ENCODE results near the gene ARHGAP27. TPM values are rescaled to one million over a fixed set of nuclear protein-coding genes. Genes with fewer than 3 reads are reported as not detected.

The ARHGAP27 gene
- total and polyA plus RNA-seq, 2 of the 13 experiments (the other 11 are each of a cell fraction or from before 2014, with no cell fraction given): 15.5 to 18.9 TPM

DNA sequence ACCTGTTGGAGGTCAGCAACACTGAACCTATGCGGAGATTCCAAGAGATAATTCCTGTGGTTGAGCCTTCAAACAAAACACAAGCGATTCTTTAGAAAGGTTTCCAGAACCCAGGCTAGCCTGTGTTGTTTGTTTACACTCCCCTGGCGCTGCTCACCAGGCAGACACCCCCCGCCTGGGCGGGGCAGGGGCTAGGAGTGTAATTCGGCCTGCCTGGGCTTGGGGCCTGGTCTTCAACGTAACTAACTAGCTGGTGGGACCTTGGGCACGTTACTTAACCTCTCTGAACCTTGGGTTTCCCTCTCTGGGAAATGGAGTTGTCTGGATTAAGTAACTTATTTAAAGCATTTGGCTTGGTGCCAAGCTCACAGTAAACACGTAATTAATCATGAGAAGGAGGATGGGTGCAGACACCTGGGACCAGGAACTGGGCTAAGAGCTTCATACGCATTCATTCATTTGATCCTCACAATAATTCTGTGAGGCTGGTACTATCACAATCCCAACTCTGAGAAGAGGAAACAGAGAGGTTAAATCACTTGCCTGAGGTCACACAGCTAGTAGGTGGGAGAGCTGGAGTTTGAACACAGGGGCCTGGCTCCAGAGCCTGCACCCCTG lies 7.6 kb upstream of the ARHGAP27 start (continued):
- TF ChIP-seq, protein P1, sequence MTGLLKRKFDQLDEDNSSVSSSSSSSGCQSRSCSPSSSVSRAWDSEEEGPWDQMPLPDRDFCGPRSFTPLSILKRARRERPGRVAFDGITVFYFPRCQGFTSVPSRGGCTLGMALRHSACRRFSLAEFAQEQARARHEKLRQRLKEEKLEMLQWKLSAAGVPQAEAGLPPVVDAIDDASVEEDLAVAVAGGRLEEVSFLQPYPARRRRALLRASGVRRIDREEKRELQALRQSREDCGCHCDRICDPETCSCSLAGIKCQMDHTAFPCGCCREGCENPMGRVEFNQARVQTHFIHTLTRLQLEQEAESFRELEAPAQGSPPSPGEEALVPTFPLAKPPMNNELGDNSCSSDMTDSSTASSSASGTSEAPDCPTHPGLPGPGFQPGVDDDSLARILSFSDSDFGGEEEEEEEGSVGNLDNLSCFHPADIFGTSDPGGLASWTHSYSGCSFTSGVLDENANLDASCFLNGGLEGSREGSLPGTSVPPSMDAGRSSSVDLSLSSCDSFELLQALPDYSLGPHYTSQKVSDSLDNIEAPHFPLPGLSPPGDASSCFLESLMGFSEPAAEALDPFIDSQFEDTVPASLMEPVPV (CRISPR knock-in tag; IDR thresholded peaks at IDR 0.05): no peak
- TF ChIP-seq ETV6 (CRISPR knock-in tag; conservative IDR thresholded peaks at IDR 0.05) (no peak), HOXA9 (CRISPR knock-in tag; IDR thresholded peaks at IDR 0.05; ENCODE audit: borderline replicate concordance) (no peak), ZBTB3 (CRISPR knock-in tag; IDR thresholded peaks at IDR 0.05; ENCODE audit: borderline replicate concordance, low read depth) (no peak), ZBTB46 (CRISPR knock-in tag; IDR thresholded peaks at IDR 0.05; ENCODE audit: borderline replicate concordance) (no peak), RAD51 (IDR thresholded peaks at IDR 0.05; ENCODE audit: borderline replicate concordance) (no peak), ZXDC (CRISPR knock-in tag; IDR thresholded peaks at IDR 0.05) (no peak), ZNF468 (CRISPR knock-in tag; IDR thresholded peaks at IDR 0.05) (no peak), JDP2 (CRISPR knock-in tag; IDR thresholded peaks at IDR 0.05; ENCODE audit: borderline replicate concordance) (no peak), PHB2 (IDR thresholded peaks at IDR 0.05; ENCODE audit: partially characterized antibody) (no peak), PHF21A (CRISPR knock-in tag; IDR thresholded peaks at IDR 0.05) (no peak), ETS1 (CRISPR knock-in tag; IDR thresholded peaks at IDR 0.05) (no peak), ZNF7 (CRISPR knock-in tag; IDR thresholded peaks at IDR 0.05) (no peak), ELF1 (CRISPR knock-in tag; IDR thresholded peaks at IDR 0.05) (no peak), HNRNPLL (IDR thresholded peaks at IDR 0.05; ENCODE audit: low read depth, low read length, poor library complexity, severe bottlenecking) (no peak), ATF7 (IDR thresholded peaks at IDR 0.05) (no peak), ATF7 (CRISPR knock-in tag; IDR thresholded peaks at IDR 0.05) (no peak)
- TF ChIP-seq, protein P2, sequence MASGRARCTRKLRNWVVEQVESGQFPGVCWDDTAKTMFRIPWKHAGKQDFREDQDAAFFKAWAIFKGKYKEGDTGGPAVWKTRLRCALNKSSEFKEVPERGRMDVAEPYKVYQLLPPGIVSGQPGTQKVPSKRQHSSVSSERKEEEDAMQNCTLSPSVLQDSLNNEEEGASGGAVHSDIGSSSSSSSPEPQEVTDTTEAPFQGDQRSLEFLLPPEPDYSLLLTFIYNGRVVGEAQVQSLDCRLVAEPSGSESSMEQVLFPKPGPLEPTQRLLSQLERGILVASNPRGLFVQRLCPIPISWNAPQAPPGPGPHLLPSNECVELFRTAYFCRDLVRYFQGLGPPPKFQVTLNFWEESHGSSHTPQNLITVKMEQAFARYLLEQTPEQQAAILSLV (CRISPR knock-in tag; IDR thresholded peaks at IDR 0.05; ENCODE audit: borderline replicate concordance): no peak
- TF ChIP-seq, protein P3, sequence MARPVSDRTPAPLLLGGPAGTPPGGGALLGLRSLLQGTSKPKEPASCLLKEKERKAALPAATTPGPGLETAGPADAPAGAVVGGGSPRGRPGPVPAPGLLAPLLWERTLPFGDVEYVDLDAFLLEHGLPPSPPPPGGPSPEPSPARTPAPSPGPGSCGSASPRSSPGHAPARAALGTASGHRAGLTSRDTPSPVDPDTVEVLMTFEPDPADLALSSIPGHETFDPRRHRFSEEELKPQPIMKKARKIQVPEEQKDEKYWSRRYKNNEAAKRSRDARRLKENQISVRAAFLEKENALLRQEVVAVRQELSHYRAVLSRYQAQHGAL (CRISPR knock-in tag; IDR thresholded peaks at IDR 0.05; ENCODE audit: not compliant biosample characterization): no peak

Data from HepG2 (cell line).